Left kidney (tissue), 1 donor: ENCODE measurements around the gene KRT6A. TPM values are rescaled to one million over a fixed set of nuclear protein-coding genes. Genes with fewer than 3 reads are reported as not detected.

Experiments used
- polyA plus RNA-seq: library from polyadenylated mRNA; unstranded; fragments of 120-200 nt; gene quantifications from one replicate; pipeline ENCODE4 v1.2.1, GENCODE V29; 2013; ENCODE audit not compliant: insufficient read length

Gene KRT6A
- polyA plus RNA-seq, 1 donor = not detected

Other genes with a start within 250 kb of the KRT6A start
- gene KRT86, start 218.6 kb downstream of the KRT6A start, polyA plus RNA-seq = not detected
- not detected for gene KRT81, start 201.7 kb downstream of the KRT6A start, polyA plus RNA-seq
- gene KRT83, start 171.9 kb downstream of the KRT6A start, polyA plus RNA-seq = not detected
- not detected for gene KRT85, start 125.8 kb downstream of the KRT6A start, polyA plus RNA-seq
- gene KRT84, start 107.6 kb downstream of the KRT6A start, polyA plus RNA-seq = not detected
- not detected for gene KRT82, start 86.9 kb downstream of the KRT6A start, polyA plus RNA-seq
- not detected for gene KRT75, start 58.9 kb downstream of the KRT6A start, polyA plus RNA-seq
- gene KRT6B, start 41.1 kb downstream of the KRT6A start, polyA plus RNA-seq = not detected
- not detected for gene KRT6C, start 19.5 kb downstream of the KRT6A start, polyA plus RNA-seq
- gene KRT5, start 27.1 kb upstream of the KRT6A start, polyA plus RNA-seq = 0.22 TPM
- gene KRT71, start 59.9 kb upstream of the KRT6A start, polyA plus RNA-seq = not detected
- not detected for gene KRT74, start 80.6 kb upstream of the KRT6A start, polyA plus RNA-seq
- gene KRT72, start 108.2 kb upstream of the KRT6A start, polyA plus RNA-seq = not detected
- gene KRT73, start 125.3 kb upstream of the KRT6A start, polyA plus RNA-seq = not detected
- not detected for gene KRT2, start 159.0 kb upstream of the KRT6A start, polyA plus RNA-seq
- gene KRT1, start 187.2 kb upstream of the KRT6A start, polyA plus RNA-seq = 0.17 TPM
- not detected for gene KRT77, start 210.3 kb upstream of the KRT6A start, polyA plus RNA-seq